PC-9 (cell line): Measurements from ENCODE around the gene PSMD12. TPM values are rescaled to one million over a fixed set of nuclear protein-coding genes. Genes with fewer than 3 reads are reported as not detected.
"Not testable (repeated sequence)": the region's sequence is repeated elsewhere in the genome, so short reads cannot be mapped to it uniquely, and the experiment has no call there.

ENCODE experiments used
- BruUV-seq: library from RNA; stranded (reverse); fragments of 400-500 nt; replicated peaks from 2 replicates; lab custom pipeline; 2021; lab: Mats Ljungman, UMichigan
- CTCF ChIA-PET: fragments of 300-600 bp; sonication (Branson Sonifier 250); formaldehyde crosslinking; loops from one replicate; lab custom pipeline; 2022; ENCODE audit warnings: antibody characterized with exemption; lab: Charles Lee
- POLR2A ChIA-PET: fragments of 300-600 bp; sonication (Branson Sonifier 250); formaldehyde crosslinking; loops from one replicate; lab custom pipeline; 2022; ENCODE audit warnings: antibody characterized with exemption; ENCODE audit not compliant: unreplicated experiment; lab: Charles Lee
- DNase-seq, 2 experiments: peaks; one replicate each; pipeline versions ENCODE4 v3.0.0 to v3.0.0-alpha.2; 2015 to 2022; ENCODE audit warnings: mixed read lengths in 1 of 2
- H2AFZ ChIP-seq: fragments of 200-600 bp; sonication (generic); 2 replicates; pipeline ENCODE4 v1.8.1; 2017; ENCODE audit warnings: antibody characterized with exemption
- H3F3A ChIP-seq: fragments of 200-600 bp; sonication (generic); 2 replicates; pipeline ENCODE4 v1.8.1; 2017; ENCODE audit warnings: antibody characterized with exemption, mild to moderate bottlenecking, low read depth; ENCODE audit not compliant: insufficient read depth
- H3K27ac ChIP-seq: fragments of 200-600 bp; sonication (generic); 2 replicates; pipeline ENCODE4 v1.6.1; 2016; ENCODE audit warnings: mixed run types
- H3K27me3 ChIP-seq: fragments of 200-600 bp; sonication (generic); 2 replicates; pipeline ENCODE4 v1.6.1; 2016; ENCODE audit warnings: low read depth, mixed run types; ENCODE audit not compliant: insufficient read depth
- H3K36me3 ChIP-seq: fragments of 200-600 bp; sonication (generic); 2 replicates; pipeline ENCODE4 v1.6.1; 2016; ENCODE audit warnings: low read depth, mixed run types
- H3K4me1 ChIP-seq: fragments of 200-600 bp; sonication (generic); replicated peaks from 2 replicates; pipeline ENCODE4 v1.6.1; 2016; ENCODE audit warnings: mixed run types; ENCODE audit not compliant: insufficient read depth
- H3K4me2 ChIP-seq: fragments of 200-600 bp; sonication (generic); 2 replicates; pipeline ENCODE4 v1.6.1; 2017; ENCODE audit warnings: mixed run types
- H3K4me3 ChIP-seq: fragments of 200-600 bp; sonication (generic); 2 replicates; pipeline ENCODE4 v1.6.1; 2016; ENCODE audit warnings: mixed run types
- H3K79me2 ChIP-seq: fragments of 200-600 bp; sonication (generic); 2 replicates; pipeline ENCODE4 v1.6.1; 2017; ENCODE audit warnings: low read depth, mixed run types
- H3K9me2 ChIP-seq: fragments of 200-600 bp; sonication (generic); 2 replicates; pipeline ENCODE4 v1.8.1; 2017; ENCODE audit warnings: mild to moderate bottlenecking; ENCODE audit not compliant: insufficient read depth
- H3K9me3 ChIP-seq: fragments of 200-600 bp; sonication (generic); 2 replicates; pipeline ENCODE4 v1.8.1; 2016; ENCODE audit warnings: low read depth; ENCODE audit not compliant: insufficient read depth
- H4K20me1 ChIP-seq: fragments of 200-600 bp; sonication (generic); 2 replicates; pipeline ENCODE4 v1.8.1; 2017; ENCODE audit not compliant: insufficient read depth
- CTCF ChIP-seq: fragments of 200-600 bp; sonication (generic); conservative IDR thresholded peaks from 2 replicates; pipeline ENCODE4 v1.6.1; 2017; ENCODE audit warnings: mixed run types, antibody characterized with exemption, mild to moderate bottlenecking, moderate library complexity
- EZH2 ChIP-seq: fragments of 200-600 bp; sonication (generic); IDR thresholded peaks from 2 replicates; pipeline ENCODE4 v1.8.0; 2017; ENCODE audit warnings: antibody characterized with exemption, low read depth
- intact Hi-C: fragments of 100-400 bp; cut with micrococcal nuclease; formaldehyde crosslinking; loops from one replicate; pipeline ENCODE4 v1.10.0; 2022; ENCODE audit not compliant: unreplicated experiment
- total RNA-seq: library from RNA; stranded (reverse); gene quantifications from 2 replicates; pipeline ENCODE4 v1.2.3, GENCODE V29; 2021

PSMD12 gene
- total RNA-seq, 1 experiment from 2014 or later, result 80.5 TPM

DNA sequence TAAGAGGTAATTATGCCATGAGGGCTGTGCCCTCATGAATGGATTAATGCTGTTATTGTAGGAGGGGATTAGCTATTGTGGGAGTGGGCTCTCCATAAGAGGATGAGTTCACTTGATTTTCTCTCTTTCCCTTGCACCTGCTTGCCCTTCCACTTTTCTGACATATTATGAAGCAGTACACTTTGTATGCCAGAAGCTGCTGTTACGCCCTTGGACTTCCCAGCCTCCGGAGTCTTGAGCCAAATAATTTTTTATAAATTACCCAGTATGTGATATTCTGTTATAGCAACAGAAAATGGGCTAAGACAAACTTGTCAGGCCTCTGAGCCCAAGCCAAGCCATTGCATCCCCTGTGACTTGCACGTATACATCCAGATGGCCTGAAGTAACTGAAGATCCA, 38.4 kb downstream of the PSMD12 start:
- BruUV-seq, result no TSS peak
- TF ChIP-seq CTCF (no peak), EZH2 (no peak)
- Histone ChIP-seq H3K9me3 (no peaks in the 10 kb centered on the region), H3K27me3 (no peaks in the 10 kb centered on the region), H3F3A (no peaks in the 10 kb centered on the region), H3K79me2 (no peaks in the 10 kb centered on the region), H3K4me3 (no peak overlapping the region), H3K36me3 (no peaks in the 10 kb centered on the region), H3K4me2 (no peak overlapping the region), H4K20me1 (no peaks in the 10 kb centered on the region), H3K27ac (no peak overlapping the region), H2AFZ (no peak overlapping the region), H3K9me2 (no peaks in the 10 kb centered on the region), H3K4me1 (no peaks in the 10 kb centered on the region)
- CTCF ChIA-PET, result no interaction called here
- POLR2A ChIA-PET, result no interaction called here
- intact Hi-C loops, result no loop called here
- DNase-seq, result no peak

DNA sequence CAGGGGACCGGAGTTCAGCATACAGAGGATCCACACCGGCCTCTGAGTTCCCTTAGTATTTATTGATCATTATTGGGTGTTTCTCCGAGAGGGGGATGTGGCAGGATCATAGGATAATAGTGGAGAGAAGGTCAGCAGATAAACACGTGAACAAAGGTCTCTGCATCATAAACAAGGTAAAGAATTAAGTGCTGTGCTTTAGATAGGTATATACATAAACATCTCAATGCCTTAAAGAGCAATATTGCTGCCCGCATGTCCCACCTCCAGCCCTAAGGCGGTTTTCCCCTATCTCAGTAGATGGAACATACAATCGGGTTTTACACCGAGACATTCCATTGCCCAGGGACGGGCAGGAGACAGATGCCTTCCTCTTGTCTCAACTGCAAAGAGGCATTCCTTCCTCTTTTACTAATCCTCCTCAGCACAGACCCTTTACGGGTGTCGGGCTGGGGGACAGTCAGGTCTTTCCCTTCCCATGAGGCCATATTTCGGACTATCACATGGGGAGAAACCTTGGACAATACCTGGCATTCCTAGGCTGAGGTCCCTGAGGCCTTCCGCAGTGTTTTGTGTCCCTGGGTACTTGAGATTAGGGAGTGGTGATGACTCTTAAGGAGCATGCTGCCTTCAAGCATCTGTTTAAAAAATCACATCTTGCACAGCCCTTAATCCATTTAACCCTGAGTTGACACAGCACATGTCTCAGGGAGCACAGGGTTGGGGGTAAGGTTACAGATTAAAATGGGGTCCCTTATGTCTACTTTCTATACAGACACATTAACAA, 39.2 kb downstream of the PSMD12 start:
- H3K36me3 ChIP-seq, H3K27me3 ChIP-seq, intact Hi-C loops, H3K4me1 ChIP-seq, BruUV-seq, H3K9me2 ChIP-seq, DNase-seq, H2AFZ ChIP-seq, CTCF ChIA-PET, H4K20me1 ChIP-seq, H3K4me3 ChIP-seq, H3F3A ChIP-seq, H3K79me2 ChIP-seq, POLR2A ChIA-PET, H3K27ac ChIP-seq, H3K9me3 ChIP-seq, H3K4me2 ChIP-seq: not testable (repeated sequence)

- no peak for TF ChIP-seq CTCF
- no peak for TF ChIP-seq EZH2
- no peak overlapping the region for H3K27ac ChIP-seq
- intact Hi-C loops, result no loop called here
- BruUV-seq, result no TSS peak
- no peak overlapping the region for H3K4me2 ChIP-seq
- no peaks in the 10 kb centered on the region for H3K27me3 ChIP-seq
- no peaks in the 10 kb centered on the region for H3F3A ChIP-seq
- H3K9me3 ChIP-seq, result no peaks in the 10 kb centered on the region
- CTCF ChIA-PET, result no interaction called here
- DNase-seq, result no peak
- H3K9me2 ChIP-seq, result no peaks in the 10 kb centered on the region
- no peaks in the 10 kb centered on the region for H4K20me1 ChIP-seq
- H3K79me2 ChIP-seq, result no peaks in the 10 kb centered on the region
- H2AFZ ChIP-seq, result no peak overlapping the region
- H3K36me3 ChIP-seq, result no peaks in the 10 kb centered on the region
- no peaks in the 10 kb centered on the region for H3K4me1 ChIP-seq
- no peak overlapping the region for H3K4me3 ChIP-seq
- POLR2A ChIA-PET, result no interaction called here
Measured at GRCh38 chr17:67326440-67326839, 39.9 kb downstream of the PSMD12 start.

GRCh38 chr17:67324330-67324729, 42.0 kb downstream of the PSMD12 start:
- H3K36me3 ChIP-seq, result no peaks in the 10 kb centered on the region
- H3F3A ChIP-seq, result no peaks in the 10 kb centered on the region
- no peak overlapping the region for H3K4me3 ChIP-seq
- H3K4me1 ChIP-seq, result no peaks in the 10 kb centered on the region
- H2AFZ ChIP-seq, result no peak overlapping the region
- POLR2A ChIA-PET, result no interaction called here
- H3K27me3 ChIP-seq, result no peaks in the 10 kb centered on the region
- CTCF ChIA-PET, result no interaction called here
- no peak for TF ChIP-seq CTCF
- no peak for TF ChIP-seq EZH2
- no peaks in the 10 kb centered on the region for H3K79me2 ChIP-seq
- no peaks in the 10 kb centered on the region for H3K9me2 ChIP-seq
- no TSS peak for BruUV-seq
- H3K4me2 ChIP-seq, result no peak overlapping the region
- no peaks in the 10 kb centered on the region for H3K9me3 ChIP-seq
- intact Hi-C loops, result no loop called here
- no peak overlapping the region for H3K27ac ChIP-seq
- H4K20me1 ChIP-seq, result no peaks in the 10 kb centered on the region
- no peak for DNase-seq
